ENCODE data around the gene SCAMP2.
A peak's percentile ranks its signal among the peaks of the same experiment; 100 is the strongest.

SCAMP2 gene

DNA sequence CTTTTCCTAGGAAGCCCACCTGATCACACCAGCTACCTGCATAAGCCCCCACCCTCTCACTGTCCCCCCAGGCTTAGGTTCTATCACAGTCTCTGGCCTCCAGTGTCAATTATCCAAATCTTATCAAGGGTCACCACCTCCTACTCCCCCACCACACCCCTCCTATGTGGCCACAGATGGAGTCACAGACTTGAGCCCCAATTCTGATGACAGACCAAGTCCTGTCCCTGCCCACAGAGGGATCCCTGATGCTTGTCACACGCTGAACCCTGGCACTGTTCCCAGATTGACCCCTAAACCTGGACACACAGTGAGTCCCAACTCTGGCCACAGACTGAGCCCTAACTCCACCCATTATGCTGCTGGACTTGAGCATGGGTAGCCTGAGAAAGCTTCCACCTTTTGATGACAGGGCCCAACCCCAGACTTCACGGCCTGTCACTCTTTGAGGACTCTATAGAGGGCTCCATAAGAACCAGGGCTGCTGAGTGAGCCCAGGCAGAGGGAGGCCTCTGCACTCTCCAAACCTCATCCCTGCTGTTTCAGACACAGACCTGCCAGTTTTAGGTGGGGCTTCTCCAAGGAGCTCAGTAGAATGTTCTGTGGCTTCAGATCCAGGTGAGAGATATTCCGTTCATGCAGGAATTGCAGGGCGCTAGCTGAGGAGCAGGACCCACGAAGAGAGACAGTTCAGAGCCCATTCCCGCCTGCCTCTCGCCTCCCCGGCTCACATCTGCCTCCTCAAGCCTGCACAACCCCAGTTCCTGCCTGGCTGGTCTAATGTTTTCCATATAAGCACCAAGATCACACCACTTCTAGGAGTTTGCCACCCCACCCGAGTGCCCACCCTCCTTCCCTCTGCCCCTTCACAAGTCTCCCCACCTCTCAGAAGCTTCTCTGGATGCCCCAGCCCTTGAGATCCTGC, 32.1 kb downstream of the SCAMP2 start:
- TF ChIP-seq, protein P1, sequence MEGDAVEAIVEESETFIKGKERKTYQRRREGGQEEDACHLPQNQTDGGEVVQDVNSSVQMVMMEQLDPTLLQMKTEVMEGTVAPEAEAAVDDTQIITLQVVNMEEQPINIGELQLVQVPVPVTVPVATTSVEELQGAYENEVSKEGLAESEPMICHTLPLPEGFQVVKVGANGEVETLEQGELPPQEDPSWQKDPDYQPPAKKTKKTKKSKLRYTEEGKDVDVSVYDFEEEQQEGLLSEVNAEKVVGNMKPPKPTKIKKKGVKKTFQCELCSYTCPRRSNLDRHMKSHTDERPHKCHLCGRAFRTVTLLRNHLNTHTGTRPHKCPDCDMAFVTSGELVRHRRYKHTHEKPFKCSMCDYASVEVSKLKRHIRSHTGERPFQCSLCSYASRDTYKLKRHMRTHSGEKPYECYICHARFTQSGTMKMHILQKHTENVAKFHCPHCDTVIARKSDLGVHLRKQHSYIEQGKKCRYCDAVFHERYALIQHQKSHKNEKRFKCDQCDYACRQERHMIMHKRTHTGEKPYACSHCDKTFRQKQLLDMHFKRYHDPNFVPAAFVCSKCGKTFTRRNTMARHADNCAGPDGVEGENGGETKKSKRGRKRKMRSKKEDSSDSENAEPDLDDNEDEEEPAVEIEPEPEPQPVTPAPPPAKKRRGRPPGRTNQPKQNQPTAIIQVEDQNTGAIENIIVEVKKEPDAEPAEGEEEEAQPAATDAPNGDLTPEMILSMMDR (IDR thresholded peaks at IDR 0.05; ENCODE audit: extremely low read depth, insufficient read depth, missing control alignments): no peak
- in situ Hi-C loops (cut with MboI; ENCODE audit: low pct_unique_long_range_greater_than_20kb, low sequenced_read_pairs, unreplicated experiment): no loop called here
- DNase-seq (ENCODE audit: low spot score): no peak

DNA sequence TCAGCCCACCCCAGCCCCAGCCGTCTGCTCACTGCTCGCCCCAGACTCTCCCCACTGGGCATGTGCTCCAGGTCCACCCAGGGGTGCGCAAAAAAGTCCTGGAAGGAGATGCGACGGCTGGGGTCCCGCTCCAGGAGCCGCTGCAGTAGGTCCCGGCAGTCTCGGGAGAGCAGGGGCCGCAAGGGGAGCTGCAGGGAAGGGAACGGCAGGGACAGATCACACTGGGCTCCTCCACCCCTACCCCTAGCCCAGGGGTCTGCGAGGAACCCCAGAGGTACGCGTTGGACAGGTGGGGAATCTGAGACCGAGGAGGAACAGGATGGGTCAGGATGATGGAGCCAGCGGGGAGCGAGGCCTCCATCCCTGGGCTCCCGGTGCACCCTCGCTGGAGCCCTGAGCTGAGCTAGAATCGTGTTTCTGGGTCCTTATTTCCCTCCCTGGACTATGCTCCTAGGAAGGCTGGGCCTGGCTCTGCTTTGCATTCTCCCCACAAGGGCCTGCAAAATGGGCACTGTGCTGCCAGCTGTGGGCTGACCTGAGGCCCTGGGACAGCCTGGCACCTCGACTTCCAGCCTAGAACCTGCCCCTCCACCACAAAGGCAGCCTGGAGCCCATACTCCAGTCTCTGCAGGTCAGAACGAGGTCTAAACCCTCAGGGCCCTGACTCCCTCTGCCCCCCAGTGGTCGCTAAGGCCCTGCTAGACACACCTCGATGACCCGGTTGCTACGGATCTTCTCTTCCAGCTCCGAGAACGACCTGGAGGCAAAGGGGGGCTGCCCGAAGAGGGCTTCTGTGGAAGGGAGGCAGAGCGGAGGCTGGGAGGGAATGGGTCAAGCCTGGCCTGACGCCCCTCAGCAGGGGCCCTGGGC, 33.4 kb downstream of the SCAMP2 start:
- no peak for DNase-seq (ENCODE audit: low spot score)
- TF ChIP-seq, protein P1 (IDR thresholded peaks at IDR 0.05; ENCODE audit: extremely low read depth, insufficient read depth, missing control alignments): peak; percentile 30
- in situ Hi-C loops (cut with MboI; ENCODE audit: low pct_unique_long_range_greater_than_20kb, low sequenced_read_pairs, unreplicated experiment): no loop called here

DNA sequence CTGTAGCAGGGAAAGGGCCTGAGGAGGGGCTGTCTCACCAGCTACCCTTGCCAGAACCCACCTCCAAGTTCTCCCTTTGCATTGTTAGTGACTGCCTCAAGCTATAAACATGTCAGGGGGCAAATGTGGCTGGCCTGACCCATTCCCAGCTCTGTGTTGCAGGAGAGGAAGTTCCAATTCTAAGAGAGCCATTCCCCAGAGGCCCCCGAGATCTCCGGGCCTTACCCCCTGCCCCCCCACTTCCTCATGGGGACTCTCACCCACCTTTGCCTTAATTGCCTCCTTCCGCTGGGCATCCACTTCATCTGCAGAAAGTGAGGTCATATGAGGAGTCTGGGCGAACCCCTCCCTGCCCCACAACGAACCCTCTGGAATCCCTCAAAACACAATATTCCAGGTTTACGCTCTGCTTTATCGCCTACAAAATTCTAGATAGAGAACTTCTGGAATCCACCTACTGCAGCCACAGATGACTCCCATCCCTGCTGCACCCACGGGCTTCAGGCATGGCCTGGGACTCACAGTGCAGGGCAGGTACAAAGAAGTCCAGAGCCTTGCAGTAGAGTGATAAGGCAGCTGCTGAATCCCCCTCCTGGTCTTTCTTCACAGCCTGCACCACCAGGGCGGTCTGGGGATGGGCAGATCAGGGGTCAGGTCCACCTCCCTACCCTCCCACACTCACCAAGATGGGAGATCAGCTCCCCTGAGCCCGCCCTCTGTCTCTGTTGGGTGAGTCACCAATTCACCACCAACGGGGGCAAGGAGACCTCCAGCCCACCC, 34.2 kb downstream of the SCAMP2 start:
- no peak for DNase-seq (ENCODE audit: low spot score)
- in situ Hi-C loops (cut with MboI; ENCODE audit: low pct_unique_long_range_greater_than_20kb, low sequenced_read_pairs, unreplicated experiment): no loop called here
- TF ChIP-seq, protein P1 (IDR thresholded peaks at IDR 0.05; ENCODE audit: extremely low read depth, insufficient read depth, missing control alignments): no peak

DNA sequence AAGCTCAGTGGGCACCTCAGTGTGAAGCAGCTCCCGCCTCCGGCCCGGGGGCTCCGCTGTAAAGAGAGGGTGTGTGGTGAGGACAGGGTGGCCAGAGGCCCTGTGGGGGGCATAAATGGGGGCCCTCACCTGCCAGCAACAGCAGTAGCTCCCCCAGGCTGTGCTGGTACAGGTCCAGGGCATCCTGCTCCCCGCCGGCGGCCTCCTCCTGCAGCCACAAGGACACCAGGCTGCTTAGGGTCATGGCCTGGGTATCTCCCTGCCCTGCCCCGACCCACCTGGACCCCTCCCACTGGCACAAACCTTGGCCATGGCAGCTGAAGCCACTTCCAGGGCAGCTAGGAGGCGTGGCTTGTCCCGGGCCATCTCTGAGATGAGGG, 35.0 kb downstream of the SCAMP2 start:
- no peak for DNase-seq (ENCODE audit: low spot score)
- TF ChIP-seq, protein P1 (IDR thresholded peaks at IDR 0.05; ENCODE audit: extremely low read depth, insufficient read depth, missing control alignments): no peak
- in situ Hi-C loops (cut with MboI; ENCODE audit: low pct_unique_long_range_greater_than_20kb, low sequenced_read_pairs, unreplicated experiment): no loop called here

DNA sequence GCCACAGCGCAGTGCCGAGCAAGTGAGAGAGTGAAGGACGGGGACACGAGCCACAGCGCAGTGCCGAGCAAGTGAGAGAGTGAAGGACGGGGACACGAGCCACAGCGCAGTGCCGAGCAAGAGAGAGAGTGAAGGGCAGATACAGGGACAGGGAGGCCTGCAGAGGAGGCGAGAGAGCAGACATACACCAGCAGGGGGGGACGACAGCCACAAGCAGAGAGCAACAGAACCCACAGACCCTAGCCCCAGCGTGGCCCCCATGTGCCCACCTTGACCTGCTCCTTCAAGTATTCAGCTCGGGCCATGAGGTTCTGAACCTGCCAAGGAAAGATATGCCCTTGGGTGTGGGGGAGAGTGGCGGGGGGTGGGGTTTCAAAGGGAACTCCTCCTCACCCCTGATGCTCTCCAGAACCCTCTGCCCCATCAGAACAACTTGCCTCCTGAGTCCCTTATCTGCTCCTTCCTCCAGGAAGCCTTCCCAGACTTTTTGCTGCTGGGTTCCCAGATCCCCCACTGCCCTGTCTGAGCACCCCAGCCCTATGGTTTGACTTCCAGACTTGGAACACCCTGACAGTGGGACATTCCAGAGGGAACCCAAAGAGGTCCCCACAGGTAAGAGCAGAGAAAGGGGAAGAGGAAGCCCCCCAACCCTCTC, 35.6 kb downstream of the SCAMP2 start:
- TF ChIP-seq, protein P1 (IDR thresholded peaks at IDR 0.05; ENCODE audit: extremely low read depth, insufficient read depth, missing control alignments): no peak
- no peak for DNase-seq (ENCODE audit: low spot score)
- in situ Hi-C loops (cut with MboI; ENCODE audit: low pct_unique_long_range_greater_than_20kb, low sequenced_read_pairs, unreplicated experiment): no loop called here

Measured in GM13977 (cell line).